ENCODE measurements around the gene MRPL28.
"Not testable (repeated sequence)": the region's sequence is repeated elsewhere in the genome, so short reads cannot be mapped to it uniquely, and the experiment has no call there.

Gene MRPL28

DNA sequence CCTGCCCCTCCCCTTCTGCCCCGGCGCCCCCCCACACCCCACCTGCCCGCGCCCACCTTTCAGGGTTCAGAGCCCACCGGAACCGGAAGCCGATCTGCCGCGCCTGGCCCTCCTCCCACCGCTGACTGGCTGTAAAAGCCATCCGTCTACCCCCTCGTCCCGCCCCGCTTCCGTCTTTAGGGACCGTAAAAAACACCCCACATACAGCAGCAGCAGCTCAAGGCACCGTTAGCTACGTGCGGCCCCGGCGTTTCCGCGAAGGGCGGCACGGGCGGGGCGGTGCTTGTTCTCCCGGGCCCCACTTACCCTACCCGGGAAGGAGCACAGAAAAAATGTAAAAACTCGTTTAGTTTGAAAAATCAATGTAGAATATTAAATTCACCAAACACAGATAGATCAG, at the start of gene MRPL28:
Gene MRPL28, minus strand, starts transcription at position 96 of the 400 bp plus-strand sequence. CDS start 320 bp downstream, outside the sequence.
- DNase-seq = peak; percentile 96

DNA sequence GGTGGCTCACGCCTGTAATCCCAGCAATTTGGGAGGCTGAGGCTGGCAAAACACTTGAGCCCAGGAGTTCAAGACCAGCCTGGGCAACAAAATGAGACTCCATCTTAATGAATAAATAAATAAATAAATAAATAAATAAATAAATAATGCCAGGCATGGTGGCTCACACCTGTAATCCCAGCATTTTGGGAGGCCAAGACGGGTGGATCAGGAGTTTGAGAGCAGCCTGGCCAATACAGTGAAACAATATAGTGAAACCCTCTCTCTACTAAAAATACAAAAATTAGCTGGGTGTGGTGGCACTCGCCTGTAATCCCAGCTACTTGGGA, 44.8 kb upstream of the MRPL28 start:
- not testable (repeated sequence) for DNase-seq

DNA sequence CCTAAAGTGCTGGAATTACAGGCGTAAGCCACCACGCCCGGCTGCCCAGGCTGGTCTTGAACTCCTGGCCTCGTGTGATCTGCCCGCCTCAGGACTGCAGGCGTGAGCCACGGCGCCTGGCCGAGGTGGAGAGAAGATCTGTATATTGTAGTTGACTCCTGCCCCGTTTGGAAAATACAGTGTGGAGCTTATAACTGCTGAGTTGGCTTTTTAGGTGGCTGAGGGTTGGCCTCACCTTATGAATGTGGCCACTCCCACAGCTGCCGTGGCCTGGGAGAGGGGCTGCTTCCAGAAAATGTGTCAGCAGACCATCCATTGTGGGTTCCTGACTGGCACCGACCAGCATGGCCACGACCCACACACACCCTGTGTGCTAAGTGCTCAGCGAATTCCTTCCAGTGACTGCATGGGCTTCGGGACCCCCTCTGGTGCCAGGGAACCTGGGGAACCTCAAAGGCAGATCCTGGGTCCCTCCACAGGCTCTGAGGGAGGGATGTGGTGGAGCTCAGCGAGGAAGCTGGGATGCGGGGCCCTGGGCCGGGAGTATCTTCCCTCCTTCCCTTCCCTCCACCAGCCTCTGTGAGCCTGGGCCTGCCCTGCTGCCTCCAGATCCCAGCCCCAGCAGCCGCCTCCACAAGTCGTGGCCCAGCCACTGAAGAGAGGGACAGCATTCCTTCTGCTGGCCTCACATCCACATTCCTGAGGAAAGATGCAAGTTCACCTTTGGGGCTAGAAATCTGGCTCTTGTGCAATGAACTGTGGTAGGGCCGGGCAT, 44.2 kb upstream of the MRPL28 start:
- no peak for DNase-seq

DNA sequence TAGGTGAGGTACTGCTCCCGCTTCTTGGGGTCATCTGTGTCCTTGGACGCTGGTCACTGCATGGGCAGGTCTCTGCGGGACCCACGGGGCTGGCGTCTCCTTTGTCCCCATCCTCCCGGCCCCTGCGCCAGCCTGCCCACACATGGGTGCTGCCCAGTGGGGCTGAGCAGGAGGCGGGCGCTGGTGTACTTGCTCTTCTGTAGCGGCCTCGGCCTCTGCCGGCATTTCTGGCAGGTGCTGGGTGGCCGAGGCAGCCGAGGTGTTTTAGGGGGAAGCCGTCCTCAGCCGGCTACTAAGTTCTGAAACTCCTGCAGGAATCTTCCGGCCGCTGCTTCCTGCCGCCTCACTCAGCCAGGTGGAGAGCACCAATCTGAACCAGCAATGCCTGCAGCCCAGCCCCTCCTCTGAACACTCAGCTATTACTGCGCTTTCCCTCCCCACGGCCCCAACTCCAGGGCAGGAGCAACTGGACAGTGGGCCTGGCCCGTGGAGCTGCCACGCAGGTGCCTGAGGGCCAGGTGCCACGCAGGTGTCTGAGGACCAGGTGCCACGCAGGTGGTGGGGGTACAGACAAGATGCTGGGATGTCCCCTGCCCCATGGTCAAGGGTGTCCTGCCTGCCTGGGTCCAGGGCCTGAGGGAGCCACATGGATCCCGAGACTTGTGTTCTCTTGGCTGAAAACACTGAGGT, 41.4 kb upstream of the MRPL28 start:
- no peak for DNase-seq

DNA sequence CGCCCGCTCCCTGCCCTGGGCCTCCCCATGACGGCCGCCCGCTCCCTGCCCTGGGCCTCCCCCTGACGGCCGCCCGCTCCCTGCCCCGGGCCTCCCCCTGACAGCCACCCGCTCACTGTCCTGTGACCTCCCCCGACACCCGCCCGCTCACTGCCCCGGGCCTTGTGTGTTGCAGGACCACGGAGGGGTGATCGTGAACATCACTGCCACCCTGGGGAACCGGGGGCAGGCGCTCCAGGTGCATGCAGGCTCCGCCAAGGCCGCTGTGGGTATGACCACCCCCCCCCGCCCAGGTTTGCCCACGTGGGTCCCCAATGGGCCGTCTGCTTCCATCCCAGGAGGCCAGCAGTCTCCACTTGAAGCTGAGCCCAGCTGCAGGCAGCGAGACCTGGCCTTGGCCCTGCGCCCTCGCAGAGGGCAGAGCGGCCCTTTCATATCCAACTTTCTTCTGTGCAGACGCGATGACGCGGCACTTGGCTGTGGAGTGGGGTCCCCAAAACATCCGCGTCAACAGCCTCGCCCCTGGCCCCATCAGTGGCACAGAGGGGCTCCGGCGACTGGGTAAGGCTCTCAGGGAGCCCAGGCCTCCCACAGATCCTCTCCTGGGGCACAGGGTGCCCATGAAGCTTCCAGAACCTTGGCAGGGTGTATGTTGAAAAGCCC, 40.3 kb upstream of the MRPL28 start:
- no peak for DNase-seq

DNA sequence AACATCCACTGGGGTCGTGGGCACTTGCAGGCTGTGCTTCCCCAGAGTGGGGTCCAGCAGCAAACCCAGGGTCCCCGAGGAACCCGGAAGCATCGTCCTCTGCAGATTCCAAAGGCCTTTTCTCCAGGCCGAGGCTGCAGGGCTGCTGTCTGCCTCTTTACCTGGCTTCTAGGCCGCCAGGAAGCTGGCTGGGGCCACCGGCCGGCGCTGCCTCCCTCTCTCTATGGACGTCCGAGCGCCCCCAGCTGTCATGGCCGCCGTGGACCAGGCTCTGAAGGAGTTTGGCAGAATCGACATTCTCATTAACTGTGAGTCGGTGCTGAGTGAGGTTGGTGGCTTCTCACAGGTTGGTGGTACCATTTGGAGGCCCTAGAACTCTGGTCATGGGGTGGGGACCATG, 36.9 kb upstream of the MRPL28 start:
- DNase-seq = no peak

DNA sequence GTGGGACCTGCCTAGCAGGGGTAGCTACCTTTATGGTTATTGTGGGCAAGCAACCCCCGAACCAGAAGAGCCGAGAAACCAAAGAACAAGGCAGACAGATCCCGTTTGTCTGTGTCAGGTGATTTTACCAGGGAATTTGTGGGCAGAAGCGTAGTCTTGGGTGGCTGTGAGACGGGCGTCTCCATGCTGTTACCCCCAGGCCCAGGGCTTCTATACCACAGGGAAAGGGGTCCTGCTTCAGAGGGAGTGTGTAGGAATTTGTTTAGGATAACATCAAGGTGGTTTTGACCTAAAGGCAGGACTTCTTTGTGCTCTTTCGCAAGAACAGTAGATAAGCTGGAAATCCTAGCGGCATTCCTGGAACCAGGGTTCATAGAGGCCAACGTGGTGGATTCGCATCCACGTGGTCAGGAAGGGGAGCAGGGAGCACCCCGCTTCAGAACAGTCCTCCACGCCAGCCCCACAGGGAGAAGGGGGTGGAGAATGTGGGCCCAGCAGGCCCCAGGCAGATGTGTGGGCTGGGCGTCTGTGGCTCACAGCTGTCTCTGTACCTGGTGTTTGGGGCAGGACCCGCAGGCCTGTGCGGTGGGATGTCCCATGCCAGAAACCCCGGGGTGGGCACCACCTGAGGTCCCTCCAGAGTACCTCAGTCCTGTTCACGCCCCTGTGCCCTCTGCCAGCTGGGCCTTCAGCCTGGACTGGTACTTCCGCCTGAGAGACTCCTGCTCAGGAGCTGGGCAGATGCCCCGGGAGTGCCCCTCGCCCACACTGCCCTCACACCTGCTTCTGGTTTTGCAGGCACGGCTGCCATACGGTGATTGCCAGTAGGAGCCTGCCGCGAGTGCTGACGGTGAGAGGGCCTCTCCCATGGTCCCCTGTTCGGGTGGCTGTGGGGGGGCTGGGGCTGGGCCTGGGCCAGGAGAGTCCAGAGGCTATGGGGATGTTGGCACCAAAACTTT, 35.5 kb upstream of the MRPL28 start:
- no peak for DNase-seq

DNA sequence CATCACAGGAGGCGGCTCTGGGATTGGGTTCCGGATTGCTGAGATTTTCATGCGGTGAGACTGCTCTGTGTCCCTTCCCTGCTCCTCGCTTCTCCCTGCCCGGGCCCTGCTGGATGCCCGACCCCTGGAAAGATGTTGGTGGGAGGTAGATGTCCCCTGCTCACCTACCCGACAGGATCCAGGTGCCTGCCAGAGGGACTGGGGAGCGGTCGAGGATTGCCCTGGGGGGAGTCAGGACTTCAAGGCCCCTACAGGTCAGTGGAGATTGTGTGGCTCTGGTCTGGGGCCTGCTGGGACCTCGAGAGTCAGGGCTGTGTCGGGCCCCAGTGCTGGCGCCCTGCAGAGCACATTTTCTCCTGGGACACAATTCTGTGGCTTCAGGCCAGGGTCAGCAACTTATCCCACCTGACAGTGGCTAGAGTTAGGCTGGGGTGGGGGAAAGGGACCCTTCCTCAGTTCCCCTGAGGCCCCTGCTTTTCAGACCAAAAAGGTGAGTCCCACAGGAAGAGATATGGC, 34.7 kb upstream of the MRPL28 start:
- no peak for DNase-seq

DNA sequence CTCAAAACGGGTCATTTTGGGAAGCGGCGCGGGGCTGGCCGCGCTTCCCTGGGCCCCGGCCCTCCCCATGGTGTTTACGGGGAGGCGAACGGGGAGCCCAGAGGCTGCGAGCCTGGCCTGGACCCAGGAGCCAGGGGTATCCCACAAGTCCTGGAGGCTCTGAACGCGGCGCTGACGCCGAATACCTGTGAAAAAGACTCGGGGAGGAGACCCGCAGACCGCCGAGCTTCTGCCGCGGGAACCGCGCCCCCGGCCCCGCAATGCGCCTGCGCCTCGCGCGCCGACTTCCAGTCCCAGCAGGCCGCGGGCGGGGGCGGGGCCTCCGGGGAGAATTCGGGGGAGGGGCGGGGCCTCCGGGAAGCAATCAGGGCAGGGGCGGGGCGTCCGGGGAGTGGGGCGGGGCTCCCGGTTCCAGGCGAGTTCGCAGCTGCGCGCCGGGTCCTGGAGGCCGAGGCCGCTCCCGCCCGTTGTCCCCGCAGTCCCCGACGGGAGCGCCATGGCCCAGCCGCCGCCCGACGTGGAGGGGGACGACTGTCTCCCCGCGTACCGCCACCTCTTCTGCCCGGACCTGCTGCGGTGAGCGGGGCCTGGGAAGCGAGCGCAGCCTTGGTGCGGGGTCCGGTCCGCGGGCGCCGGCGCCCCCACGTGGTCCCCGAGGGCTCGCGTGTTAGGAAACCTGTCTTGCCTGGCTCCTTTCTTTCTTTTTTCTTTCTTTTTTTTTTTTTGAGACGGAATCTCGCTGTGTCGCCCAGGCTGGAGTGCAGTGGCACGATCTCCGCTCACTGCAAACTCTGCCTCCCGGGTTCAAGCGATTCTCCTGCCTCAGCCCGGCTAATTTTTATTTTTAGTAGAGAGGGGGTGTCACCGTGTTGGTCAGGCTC, 31.4 kb upstream of the MRPL28 start, which contains the start of gene DECR2:
Gene DECR2, plus strand, starts transcription at position 418 of the 881 bp plus-strand sequence. Its CDS starts 79 bp downstream, at position 497.
- peak; percentile 99 for DNase-seq

DNA sequence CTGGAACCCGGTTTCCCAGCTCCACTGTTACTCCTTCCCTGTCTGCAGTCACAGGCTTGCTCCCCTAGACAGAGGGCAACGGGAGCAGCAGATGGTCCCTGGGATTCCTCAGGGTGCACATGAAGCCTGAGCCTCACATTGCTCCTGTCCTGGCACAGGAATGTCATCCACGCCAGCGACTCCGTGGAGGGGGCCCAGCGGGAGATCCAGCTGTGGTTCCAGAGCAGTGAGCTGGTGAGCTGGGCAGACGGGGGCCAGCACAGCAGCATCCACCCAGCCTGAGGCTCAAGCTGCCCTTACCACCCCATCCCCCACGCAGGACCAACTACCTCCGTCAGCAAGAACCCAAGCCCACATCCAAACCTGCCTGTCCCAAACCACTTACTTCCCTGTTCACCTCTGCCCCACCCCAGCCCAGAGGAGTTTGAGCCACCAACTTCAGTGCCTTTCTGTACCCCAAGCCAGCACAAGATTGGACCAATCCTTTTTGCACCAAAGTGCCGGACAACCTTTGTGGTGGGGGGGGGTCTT, 29.8 kb upstream of the MRPL28 start:
- no peak for DNase-seq

DNA sequence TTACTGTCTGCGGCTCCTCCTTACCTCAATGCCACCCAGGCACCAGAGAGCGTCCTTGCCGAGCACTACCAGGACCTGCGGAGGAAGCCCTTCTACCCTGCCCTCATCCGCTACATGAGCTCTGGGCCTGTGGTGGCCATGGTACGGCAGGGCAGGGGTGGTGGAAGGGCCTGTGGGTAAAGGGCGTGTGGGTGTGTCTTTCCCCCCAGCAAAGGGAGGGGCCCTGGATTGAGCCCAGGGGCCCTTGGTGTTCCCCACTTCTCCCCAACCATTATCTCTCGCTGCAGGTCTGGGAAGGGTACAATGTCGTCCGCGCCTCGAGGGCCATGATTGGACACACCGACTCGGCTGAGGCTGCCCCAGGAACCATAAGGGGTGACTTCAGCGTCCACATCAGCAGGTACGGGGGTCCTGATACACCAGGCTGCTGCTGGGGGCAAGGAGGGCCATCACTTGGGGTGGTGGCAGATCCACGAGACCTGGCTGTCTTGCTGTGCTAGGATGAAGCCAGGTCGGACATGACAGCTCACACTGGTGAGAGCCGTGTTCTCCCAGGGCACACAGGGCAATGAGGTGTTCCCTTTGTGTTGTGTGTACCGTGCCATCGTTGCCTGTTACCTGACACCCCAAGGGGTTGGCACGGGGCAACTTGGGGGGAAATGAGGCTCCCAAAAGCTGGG, 29.1 kb upstream of the MRPL28 start:
- DNase-seq = no peak

DNA sequence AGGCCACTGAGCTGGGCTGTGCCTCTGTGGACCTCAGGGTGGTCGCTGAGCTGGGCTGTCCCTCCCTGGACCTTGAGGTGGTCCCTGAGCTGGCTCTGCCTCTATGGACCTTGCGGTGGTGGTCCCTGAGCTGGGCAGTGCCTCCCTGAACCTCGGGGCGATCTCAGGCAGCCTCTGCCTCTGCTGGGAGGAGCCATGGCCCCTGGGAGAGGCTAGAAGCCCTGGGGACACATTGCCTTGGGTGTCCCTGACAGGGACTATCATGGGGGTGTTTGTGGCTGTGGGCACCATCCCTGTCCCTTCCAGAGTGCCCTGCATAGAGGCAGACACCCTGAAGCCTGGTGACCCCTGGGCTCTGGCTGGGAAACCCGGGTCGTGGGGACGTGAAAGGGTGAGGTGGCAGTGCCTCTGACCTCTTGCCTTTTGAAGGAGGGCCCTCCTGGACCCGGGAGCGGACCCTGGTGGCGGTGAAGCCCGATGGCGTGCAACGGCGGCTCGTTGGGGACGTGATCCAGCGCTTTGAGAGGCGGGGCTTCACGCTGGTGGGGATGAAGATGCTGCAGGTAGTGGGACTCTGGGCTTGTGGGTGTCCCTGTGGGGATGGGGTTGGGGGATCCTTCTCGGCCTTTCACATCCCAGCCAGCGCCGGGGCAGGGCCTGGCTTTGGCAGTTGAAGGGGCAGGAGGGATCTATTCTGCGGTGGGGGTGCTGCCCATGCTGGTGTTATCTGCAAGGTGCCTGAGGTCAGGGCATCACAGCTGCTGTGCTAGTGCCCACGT, 28.4 kb upstream of the MRPL28 start:
- DNase-seq = no peak

DNA sequence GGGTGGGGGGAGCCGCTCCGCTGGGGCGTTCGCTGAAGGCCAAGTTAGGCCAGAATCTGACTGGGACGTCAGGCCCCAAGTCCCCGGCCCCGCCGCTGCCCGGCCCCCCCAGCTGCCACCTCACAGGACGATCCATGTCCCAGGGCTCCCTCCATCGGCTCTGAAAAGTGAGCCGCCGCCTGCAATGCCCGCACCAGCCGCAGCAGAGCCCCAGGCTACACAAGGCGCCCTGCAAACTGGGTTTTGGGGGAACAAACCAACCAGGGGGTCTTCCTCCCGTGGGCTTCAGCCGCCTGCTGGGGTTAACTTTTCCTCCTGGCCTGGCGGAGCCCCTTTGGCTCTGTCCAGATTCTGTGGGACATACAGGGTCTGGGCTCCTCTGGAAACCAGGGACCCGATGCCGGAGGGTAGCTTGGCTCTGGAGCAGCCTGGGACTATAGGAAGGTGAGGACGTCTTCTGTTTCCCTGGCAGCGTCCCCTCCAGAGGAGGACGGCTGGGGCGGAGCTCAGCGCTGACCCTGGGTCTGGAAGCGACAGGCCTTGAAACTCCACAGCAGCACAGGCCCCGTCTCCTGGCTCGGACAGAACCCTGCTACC, 27.5 kb upstream of the MRPL28 start:
- no peak for DNase-seq

DNA sequence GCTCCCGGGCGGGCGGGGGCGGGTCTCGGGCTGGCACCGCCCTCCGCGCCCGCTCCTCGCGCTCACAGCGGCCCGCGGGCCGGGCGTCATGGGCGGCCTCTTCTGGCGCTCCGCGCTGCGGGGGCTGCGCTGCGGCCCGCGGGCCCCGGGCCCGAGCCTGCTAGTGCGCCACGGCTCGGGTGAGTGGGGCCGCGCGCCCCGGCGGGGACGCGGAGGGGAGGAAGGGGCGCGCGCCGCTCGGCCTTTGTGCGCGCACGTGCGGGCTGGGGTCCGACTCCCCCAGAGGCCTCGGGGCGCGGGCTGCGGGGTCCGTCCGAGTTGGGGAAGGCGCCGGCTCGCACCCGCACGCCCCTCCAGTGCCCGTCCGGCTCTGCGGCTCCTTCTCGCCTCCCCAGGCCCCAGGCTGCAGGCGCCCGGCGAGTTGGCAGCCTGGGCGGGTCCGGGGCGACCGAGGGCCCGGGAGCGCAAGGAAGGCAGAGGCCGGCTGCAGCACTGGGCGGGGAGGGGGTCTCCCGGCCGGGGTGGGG, 26.9 kb upstream of the MRPL28 start, which contains the start of gene NME4:
Gene NME4, plus strand, starts transcription at position 65 of the 527 bp plus-strand sequence. Its CDS starts 24 bp downstream, at position 89.
- no peak for DNase-seq

DNA sequence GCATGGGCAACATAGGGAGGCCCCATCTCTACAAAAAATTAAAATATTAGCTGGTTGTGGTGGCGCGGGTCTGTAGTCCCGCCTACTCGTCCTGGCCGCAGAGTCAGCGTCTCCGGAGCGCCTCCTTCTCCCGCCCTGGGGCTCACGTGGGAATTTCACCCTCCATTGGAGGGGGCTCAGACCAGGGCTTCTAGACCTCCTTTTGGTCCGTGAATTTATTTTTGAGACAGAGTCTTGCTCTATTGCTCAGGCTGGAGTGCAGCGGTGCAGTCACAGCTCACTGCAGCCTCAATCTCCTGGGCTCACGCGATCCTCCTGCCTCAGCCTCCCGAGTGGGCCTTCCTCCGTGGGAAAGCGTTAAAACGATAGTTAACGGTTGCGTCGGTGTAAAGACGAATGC, 26.3 kb upstream of the MRPL28 start:
- DNase-seq = no peak

DNA sequence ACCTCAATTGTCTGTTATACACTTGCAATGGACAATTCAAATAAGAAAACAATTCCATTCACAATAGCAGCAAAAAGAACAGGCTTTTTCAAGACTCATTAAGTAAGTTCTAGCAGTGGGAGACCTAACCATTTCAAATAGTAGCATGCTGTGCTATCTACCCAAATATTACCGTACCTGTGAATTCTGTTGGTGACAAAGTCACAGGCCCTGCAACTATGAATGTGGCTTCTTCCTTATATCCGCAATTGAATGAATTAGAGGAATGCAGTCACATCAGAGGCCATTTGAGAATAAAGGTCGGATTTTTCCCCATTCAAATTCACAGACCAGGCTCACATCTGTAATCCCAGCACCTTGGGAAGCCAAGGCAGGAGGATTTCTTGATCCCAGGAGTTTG, 25.9 kb upstream of the MRPL28 start:
- DNase-seq = no peak

DNA sequence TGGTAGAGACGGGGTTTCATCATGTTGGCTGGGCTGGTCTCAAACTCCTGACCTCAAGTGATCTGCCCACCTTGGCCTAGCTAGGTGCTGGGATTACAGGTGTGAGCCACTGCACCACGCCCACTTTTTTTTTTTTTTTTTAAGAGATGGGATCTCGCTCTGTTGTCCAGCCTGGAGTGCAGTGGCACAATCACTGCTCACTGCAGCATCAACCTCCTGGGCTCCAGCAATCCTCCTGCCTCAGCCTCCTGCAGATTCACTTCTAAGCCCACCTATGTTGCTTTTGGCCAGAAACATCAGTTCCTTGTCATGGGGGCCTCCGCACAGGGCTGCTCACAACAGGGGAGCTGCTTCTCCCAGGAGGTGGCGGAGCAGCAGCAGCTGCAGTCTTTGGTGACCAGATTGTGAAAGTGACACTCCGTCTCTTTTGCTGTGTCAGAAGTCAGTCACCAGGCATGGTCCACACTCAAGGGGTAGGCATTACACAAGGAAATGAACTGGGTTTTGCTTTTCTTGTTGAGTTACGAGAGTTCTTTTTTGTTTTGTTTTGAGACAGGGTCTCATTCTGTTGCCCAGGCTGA, 22.2 kb upstream of the MRPL28 start:
- DNase-seq = no peak

DNA sequence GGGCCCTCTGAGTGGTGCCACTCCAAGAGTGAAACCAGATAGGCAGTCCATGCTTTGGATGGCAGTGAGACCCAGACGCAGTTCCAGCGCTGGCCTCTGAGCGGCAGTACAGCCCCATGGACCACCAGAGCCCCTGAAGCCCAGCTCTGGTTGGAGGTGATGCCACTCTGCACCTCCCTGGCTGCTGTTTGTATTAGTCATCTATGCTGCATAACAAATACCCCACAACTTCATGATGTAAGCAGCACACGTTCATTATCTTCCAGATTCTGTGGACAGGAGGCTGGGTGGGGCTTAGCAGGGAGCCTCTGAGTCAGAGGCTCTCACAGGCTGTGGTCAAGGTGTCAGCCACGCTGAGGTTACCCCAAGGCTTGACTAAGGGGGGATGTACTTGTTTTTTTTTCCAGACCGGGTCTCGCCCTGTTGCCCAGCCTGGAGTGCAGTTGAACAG, 21.6 kb upstream of the MRPL28 start:
- DNase-seq = peak; percentile 93

Data from activated CD8-positive, alpha-beta memory T cell treated with anti-CD3 and anti-CD28 coated beads for 24 hours (primary cell).